HL-60 (cell line): ENCODE results near the gene DAGLA.
A peak's percentile ranks its signal among the peaks of the same experiment; 100 is the strongest.

Experiments
- DNase-seq, 2 experiments: peaks; one replicate each; pipeline ENCODE4 v3.0.0-alpha.2; 2010 to 2020; ENCODE audit warnings: low read depth in 1 of 2, low spot score in 1 of 2
- H3K27ac ChIP-seq: fragments of 250-450 bp; sonication (Bioruptor Pico); replicated peaks from 2 replicates; pipeline ENCODE4 v1.5.1; 2020; ENCODE audit warnings: mild to moderate bottlenecking, moderate library complexity
- H3K27me3 ChIP-seq: fragments of 250-450 bp; sonication (Bioruptor Pico); 2 replicates; pipeline ENCODE4 v1.5.1; 2021; ENCODE audit warnings: mild to moderate bottlenecking, moderate library complexity; ENCODE audit not compliant: insufficient read depth, poor library complexity, severe bottlenecking
- H3K4me3 ChIP-seq: replicated peaks from 2 replicates; pipeline ENCODE4 v1.5.1; 2011; ENCODE audit warnings: mild to moderate bottlenecking, control low read depth, low read length; ENCODE audit not compliant: insufficient read depth
- GABPA ChIP-seq: IDR thresholded peaks from 2 replicates; pipeline ENCODE4 v1.6.1; 2012; ENCODE audit warnings: low read depth
- POLR2AphosphoS5 ChIP-seq: IDR thresholded peaks from 2 replicates; pipeline ENCODE4 v1.6.1; 2012; ENCODE audit warnings: low read depth
- SPI1 ChIP-seq: IDR thresholded peaks from 2 replicates; pipeline ENCODE4 v1.6.1; 2012; ENCODE audit warnings: low read depth, mild to moderate bottlenecking, borderline replicate concordance
- TF ChIP-seq, protein P1 (sequence below): IDR thresholded peaks from one replicate; pipeline ENCODE4 v1.5.1; 2011; ENCODE audit warnings: low read length, control low read depth, inconsistent platforms; ENCODE audit not compliant: insufficient read depth
- TF ChIP-seq, protein P2 (sequence below): IDR thresholded peaks from 2 replicates; pipeline ENCODE4 v1.6.1; 2012; ENCODE audit warnings: low read depth; ENCODE audit not compliant: insufficient replicate concordance

DAGLA gene

DNA sequence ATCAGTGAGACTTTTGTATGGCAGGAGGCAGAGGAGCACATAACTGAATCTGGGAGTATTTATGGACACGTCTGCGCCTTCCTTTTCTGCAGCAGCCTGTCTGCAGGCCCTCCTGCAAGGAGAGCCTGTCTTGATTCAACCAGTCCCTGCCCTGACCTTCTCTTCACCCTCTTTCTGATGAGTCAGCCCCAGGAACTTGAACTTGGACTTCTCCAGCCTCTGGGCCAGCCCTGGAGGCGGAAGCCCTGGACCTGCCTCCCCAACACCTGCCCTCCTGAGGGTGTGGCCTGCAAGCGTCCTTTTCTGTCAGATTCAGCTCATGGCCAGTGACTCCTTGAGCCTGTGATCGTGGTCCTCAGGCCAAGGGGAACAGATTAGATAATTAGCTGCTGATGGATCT lies 20.0 kb downstream of the DAGLA start:
- TF ChIP-seq, protein P1, sequence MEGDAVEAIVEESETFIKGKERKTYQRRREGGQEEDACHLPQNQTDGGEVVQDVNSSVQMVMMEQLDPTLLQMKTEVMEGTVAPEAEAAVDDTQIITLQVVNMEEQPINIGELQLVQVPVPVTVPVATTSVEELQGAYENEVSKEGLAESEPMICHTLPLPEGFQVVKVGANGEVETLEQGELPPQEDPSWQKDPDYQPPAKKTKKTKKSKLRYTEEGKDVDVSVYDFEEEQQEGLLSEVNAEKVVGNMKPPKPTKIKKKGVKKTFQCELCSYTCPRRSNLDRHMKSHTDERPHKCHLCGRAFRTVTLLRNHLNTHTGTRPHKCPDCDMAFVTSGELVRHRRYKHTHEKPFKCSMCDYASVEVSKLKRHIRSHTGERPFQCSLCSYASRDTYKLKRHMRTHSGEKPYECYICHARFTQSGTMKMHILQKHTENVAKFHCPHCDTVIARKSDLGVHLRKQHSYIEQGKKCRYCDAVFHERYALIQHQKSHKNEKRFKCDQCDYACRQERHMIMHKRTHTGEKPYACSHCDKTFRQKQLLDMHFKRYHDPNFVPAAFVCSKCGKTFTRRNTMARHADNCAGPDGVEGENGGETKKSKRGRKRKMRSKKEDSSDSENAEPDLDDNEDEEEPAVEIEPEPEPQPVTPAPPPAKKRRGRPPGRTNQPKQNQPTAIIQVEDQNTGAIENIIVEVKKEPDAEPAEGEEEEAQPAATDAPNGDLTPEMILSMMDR = no peak
- H3K4me3 ChIP-seq = no peak overlapping the region
- no peaks in the 10 kb centered on the region for H3K27me3 ChIP-seq
- no peak overlapping the region for H3K27ac ChIP-seq
- DNase-seq = peak in 1 of 2 experiments; percentile 70

DNA sequence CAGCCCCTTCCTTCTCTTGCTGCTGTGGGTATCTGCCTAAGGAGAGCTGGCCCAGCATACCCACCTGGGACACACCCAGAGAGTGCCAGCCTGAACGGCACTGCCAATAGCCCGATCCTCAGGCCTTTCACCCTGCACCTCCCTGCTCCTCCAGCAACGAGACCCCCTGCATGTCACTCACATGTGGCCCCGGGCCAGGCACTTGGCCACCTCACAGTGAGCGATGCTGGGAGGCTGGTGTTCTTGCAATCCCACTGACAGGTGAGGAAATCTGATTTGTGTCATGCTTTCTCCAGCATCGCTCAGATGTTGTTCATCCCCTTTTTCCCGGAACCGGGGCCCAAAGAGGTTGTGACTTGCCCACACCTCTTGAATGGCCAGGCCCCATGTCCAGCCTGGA lies 20.5 kb downstream of the DAGLA start:
- TF ChIP-seq SPI1 (no peak), GABPA (no peak), POLR2AphosphoS5 (no peak)
- TF ChIP-seq, protein P1 = no peak
- TF ChIP-seq, protein P2, sequence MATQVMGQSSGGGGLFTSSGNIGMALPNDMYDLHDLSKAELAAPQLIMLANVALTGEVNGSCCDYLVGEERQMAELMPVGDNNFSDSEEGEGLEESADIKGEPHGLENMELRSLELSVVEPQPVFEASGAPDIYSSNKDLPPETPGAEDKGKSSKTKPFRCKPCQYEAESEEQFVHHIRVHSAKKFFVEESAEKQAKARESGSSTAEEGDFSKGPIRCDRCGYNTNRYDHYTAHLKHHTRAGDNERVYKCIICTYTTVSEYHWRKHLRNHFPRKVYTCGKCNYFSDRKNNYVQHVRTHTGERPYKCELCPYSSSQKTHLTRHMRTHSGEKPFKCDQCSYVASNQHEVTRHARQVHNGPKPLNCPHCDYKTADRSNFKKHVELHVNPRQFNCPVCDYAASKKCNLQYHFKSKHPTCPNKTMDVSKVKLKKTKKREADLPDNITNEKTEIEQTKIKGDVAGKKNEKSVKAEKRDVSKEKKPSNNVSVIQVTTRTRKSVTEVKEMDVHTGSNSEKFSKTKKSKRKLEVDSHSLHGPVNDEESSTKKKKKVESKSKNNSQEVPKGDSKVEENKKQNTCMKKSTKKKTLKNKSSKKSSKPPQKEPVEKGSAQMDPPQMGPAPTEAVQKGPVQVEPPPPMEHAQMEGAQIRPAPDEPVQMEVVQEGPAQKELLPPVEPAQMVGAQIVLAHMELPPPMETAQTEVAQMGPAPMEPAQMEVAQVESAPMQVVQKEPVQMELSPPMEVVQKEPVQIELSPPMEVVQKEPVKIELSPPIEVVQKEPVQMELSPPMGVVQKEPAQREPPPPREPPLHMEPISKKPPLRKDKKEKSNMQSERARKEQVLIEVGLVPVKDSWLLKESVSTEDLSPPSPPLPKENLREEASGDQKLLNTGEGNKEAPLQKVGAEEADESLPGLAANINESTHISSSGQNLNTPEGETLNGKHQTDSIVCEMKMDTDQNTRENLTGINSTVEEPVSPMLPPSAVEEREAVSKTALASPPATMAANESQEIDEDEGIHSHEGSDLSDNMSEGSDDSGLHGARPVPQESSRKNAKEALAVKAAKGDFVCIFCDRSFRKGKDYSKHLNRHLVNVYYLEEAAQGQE = no peak
- no peak overlapping the region for H3K4me3 ChIP-seq
- no peak overlapping the region for H3K27ac ChIP-seq
- DNase-seq = no peak
- no peaks in the 10 kb centered on the region for H3K27me3 ChIP-seq

GRCh38 chr11:61701242-61701886 lies 21.2 kb downstream of the DAGLA start:
- Histone ChIP-seq H3K27me3 (no peaks in the 10 kb centered on the region), H3K4me3 (no peak overlapping the region), H3K27ac (peak overlapping the region; percentile 45)
- no peak for TF ChIP-seq GABPA
- TF ChIP-seq, protein P1 = peak; percentile 19
- DNase-seq = peak in 1 of 2 experiments; percentile 60

- no peak for TF ChIP-seq SPI1
- Histone ChIP-seq H3K27me3 (no peaks in the 10 kb centered on the region), H3K27ac (no peak overlapping the region), H3K4me3 (no peak overlapping the region)
- DNase-seq = no peak
Measured at GRCh38 chr11:61702701-61703312, 22.6 kb downstream of the DAGLA start.

DNA sequence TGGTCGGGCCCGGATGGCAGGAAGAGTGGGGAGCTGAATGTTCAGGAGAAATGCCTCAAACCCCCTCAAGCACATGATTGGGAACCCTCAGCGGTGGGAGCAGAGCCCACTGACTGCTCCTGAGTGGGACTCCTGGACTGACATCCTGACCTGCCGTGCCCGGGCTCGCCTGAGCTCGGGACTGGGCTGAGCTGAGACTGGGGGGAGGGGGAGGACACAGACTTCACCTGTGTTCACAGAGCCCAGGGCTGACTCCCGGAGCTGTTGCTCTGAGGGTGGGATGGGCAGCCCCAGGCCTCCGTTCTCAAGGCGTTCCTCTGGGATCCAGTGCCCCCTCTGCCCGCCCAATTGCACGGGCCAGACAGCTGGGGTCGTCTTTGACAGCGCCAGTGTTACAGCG lies 24.6 kb downstream of the DAGLA start:
- no peak for TF ChIP-seq SPI1
- no peak for TF ChIP-seq POLR2AphosphoS5
- TF ChIP-seq GABPA = no peak
- TF ChIP-seq, protein P1 = no peak
- TF ChIP-seq, protein P2 = no peak
- DNase-seq = no peak
- H3K4me3 ChIP-seq = no peak overlapping the region
- H3K27me3 ChIP-seq = no peaks in the 10 kb centered on the region
- H3K27ac ChIP-seq = no peak overlapping the region
